GM21360 (cell line): ENCODE data around the gene CCSER2.
"Not testable (repeated sequence)": the region's sequence is repeated elsewhere in the genome, so short reads cannot be mapped to it uniquely, and the experiment has no call there.

Experiments
- ATAC-seq: cut with Tn5 transposase; IDR thresholded peaks from one replicate; pipeline ENCODE4 v1.9.1; 2021; ENCODE audit warnings: mild to moderate bottlenecking, moderate library complexity; ENCODE audit not compliant: unreplicated experiment

The CCSER2 gene

DNA sequence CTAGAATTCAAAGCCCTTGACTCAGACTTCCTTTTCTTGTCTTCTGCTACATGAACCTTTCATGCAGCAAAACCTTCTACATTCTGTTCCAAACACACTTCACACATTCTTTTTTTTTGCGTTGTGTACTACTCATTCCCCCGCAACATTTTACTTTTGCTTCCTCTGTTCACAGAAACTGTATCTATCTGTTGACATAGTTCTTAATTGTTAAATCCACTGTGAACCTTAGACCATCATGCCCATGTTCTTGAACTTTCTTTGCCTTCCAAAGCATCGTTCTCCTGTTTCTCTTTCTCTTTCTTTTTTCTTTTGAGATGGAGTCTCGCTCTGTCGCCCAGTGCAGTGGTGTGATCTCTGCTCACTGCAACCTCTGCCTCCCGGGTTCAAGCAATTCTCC is 14.2 kb downstream of the CCSER2 start:
- peak; percentile 65 for ATAC-seq

DNA sequence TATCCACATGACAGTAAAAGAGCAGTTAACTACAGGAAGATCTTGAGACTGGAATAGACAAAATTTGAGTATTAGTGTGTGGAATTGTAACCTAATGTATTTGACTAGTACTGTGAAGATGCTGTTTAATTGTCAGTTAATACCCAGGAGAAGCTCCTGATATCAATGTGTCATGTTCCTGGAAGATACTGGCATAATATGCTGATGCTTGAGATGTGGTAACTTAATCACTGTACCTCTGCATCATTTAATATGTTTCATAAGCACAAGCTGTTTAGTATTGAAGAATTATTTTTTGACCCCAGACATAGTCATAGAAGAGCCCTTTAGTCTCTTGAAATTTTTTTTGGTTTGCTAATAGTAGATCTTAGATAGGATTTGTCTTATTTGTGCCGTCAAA is 15.4 kb downstream of the CCSER2 start:
- no peak for ATAC-seq

DNA sequence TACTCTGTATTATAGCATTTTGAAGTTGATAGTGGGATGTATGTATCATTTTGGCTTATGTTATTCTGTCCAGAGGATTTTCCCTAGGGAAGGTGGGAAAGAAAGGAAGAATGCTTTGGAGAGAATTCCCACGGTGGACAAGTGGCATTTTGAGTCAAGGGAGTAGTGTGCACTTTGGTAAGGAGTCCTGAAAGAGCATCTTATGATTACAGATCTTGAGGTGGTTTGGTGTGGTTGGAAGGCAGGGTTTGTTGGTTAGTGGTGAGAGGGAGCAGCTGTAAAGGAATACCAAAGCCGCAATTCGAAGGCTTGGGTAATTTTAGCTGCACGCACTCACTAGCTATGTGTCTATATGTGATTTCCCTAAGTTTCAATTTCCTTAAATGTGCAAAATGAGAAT is 16.1 kb downstream of the CCSER2 start:
- ATAC-seq, result no peak

DNA sequence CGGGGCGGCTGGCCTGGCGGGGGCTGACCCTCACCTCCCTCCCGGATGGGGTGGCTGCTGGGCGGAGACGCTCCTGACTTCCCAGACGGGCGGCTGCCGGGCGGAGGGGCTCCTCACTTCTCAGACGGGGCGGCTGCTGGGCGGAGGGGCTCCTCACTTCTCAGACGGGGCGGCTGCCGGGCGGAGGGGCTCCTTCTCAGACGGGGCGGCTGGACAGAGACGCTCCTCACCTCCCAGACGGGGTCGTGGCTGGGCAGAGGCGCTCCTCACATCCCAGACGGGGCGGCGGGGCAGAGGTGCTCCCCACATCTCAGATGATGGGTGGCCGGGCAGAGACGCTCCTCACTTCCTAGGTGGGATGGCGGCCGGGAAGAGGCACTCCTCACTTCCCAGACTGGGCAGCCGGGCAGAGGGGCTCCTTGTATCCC is 19.2 kb downstream of the CCSER2 start:
- not testable (repeated sequence) for ATAC-seq

DNA sequence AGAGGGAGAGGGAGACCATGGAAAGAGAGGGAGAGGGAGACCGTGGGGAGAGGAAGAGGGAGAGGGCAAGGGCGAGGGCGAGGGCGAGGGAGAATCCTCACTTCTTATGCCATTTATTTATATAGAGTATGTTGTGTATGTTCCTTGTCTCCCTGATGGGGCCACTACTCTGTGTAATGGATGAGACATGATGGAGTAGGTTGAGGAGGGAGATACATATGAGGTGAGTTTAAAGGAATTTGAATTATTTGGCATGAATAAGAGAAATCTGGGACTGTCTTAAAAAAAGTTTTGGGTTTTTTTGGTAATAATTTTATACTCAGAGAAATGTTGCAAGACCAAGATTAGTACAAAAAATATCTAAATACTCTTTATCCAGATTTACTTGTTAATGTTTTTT is 20.1 kb downstream of the CCSER2 start:
- ATAC-seq, result no peak

DNA sequence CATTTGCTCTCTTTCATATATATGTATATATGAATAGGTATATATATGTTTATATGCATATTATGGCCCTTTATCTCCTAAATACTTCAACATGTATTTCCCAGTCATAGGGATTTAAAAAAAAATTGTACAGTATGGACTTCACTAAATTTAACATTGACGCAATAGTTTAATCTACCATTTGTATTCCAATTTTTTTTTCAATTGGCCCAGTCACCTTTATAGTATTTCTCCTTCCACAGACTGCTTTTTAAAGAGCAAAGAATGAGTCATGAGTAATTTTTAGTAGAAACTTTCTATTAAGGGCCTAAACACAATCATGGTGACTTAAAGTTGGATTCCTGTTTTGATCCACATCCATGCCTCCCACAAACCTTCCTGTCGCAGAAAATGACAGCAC is 20.5 kb downstream of the CCSER2 start:
- ATAC-seq, result no peak

DNA sequence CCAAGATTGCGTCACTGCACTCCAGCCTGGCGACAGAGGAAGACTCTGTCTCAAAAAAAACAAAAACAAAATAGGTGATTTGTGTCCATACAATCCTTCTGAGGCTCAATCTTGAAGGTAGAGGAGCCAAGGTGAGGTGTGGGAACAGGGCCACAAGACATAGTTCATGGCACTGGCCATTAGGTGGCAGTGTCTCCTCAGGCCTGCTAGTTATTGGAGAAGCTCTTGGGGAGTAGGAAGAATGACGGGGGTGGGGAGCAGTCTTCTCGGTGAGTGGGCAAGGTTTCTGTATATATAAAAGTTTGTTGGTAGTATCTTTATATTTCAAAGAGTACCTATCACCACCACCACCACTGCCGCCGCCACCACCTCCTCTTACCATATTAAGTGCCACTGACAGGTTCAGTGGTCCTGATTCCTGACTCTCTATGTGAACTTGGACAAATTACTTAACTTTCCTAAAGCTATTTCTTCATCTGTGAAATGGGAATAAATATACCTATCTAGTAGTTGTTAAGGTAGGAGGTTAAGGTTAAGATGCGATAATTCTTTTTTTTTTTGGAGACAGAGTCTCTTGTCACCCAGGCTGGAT is 24.0 kb downstream of the CCSER2 start:
- peak; percentile 98 for ATAC-seq

DNA sequence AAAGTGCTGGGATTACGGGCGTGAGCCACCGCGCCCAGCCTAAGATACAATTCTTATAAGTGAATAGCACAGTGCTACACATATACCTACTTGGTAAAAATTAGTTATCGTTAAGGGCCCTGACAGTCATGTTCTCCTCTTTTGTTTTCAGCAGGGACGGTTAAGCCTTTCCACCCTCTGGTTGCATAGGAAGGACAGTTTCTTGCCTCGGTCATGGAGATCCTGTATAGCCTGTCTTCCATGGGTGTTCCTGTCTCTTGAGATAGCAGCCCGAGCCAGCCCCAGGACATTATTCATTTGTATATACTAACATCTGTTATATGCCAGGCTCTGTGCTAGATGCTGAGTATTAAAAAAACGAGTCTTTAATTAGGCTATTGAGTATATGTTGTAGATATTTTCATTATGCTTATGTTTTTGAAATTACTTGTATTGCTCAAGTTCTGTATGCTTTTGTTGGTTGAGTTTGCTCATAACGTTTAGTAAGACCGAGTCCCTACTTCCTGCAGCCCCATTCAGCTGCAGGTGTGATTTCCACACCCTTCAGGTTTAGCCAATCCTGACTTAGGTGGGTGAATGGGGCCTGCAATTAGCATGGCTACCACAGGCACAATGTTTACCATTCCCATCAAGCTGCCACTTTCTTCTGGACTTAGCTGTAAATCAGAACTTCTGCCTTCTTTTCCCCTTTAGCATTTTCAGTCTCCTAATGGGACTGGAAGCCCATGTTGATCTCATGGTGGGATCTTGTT is 24.8 kb downstream of the CCSER2 start:
- ATAC-seq, result no peak

DNA sequence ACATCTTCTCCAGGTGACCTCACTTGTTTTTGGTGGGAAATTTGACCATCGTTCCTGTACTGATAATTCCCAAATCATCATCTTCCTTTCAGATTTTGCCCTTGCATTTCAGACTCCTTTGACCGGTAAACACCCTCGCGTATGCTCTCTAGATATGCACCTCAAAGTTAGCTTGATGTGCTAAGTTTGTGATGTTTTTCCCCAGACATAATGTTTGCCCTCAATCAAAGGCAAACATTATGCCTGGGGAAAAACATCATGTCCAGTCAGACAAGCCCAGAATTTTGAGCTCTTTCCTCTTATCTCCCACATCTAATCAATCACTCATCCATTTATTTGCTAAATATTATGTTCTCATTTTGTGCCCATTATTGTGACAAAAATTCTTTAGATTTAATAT is 26.2 kb downstream of the CCSER2 start:
- ATAC-seq, result no peak

DNA sequence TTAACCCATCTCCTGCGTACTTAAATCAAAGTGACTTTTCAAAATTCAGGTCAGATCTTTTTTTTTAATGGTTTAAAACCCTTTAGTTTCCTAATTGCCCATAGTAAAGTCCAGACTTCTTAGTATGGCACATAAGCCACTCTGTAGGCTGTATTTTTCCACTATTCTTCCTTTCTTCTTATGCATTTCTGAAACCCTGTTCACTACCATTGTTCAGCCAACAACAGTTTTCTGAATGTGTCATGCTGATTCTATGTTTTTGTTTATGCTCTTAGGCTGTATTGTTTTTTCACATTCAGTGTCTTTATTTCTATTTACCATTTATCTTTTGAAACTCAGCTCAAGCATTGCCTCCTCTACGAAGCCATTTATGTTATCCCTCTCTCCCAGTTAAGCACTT is 26.7 kb downstream of the CCSER2 start:
- ATAC-seq, result no peak

DNA sequence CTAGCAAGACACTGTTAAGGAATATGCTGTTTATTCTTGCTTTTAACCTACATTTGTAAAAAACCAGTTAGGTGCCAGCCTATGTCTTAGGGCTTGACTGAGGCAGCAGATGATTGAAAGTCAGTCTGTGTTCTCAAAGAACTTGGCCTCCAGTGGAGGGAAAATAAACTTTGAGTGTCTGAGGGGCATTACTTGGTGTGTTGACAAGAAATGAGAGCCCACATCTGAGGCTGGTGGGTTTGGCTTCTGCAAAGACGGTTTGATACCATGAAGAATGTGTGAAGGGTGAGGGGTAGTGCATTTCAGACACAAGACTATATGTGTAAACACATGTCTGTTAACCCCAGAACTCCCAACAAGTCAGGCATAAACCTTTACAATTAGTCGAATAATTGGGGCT is 28.5 kb downstream of the CCSER2 start:
- ATAC-seq, result no peak

DNA sequence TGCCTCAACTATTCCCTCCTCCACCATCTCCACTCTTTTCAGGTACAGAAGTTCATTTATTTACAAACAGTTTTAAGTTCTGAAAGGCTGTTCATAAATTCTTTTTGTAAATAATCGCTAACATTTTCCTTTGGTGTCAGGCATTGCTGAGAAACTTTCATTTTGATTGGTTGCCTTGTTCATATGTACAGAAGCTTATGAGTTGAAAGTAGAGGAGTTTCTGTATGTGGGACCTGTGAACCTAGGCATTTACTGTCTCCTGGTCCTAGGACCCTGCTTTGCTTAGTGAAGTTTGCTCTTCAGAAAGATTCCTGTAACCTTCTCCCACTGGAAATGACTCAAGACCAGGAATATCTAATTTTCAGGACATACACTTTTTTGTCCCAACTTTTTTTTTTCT is 30.4 kb downstream of the CCSER2 start:
- no peak for ATAC-seq

DNA sequence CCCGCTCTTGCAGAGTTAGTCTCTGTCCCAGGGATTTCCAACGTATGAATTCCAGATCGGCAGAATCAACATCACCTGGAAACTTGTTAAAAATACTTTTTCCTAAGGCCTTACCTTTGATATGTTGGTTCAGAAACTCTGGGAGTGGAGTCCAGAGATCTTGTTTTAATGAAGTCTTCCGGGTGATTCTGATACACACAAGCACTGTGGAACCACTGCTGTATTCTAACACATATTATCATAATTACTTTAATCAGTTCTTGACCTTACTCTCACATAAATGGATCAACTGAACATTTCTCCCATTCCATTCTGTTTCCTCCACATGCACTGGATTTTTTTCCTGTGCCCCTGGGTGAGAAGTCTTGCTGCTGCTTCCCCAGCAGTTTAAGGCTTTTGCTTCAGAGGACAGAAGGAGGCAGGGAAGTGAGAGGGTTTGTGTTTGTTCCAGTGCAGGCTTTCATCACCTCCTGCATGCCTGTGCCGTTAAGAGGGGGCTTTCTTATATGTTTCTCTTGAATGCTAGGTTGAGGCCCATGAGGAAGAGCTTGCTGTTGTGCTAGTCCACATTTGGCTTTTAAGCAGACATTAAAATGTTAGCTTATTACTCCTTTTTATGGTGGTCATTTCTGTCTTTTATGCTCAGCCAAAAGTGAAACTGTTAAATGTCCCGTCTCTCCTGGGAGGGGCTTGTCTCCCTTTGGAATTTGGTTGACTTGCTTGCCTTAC is 32.4 kb downstream of the CCSER2 start:
- no peak for ATAC-seq

DNA sequence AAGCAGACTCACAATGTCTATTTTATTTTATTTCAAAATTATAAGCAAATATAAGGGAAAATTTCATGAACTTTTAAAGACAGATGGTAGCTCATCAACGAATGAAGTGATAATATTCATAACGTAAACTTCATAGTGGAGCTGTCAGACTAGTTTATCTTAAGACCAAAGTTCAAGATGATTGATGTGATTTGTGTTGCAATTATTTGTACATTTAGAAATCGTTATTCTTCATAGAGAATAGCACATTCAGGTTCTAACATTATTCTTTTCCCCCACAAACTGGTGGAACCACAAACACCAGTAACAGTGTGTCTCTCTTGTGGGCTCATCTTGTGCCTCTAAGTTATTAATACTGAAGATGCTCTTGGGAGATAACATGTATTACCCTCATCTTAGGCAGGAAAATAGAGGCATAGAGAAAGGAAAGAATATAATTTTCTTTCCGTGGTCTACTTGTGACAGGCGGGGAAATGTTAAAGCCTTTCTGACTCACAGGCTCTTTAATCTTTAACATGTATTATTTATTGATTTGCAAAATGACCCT is 37.0 kb downstream of the CCSER2 start:
- no peak for ATAC-seq

DNA sequence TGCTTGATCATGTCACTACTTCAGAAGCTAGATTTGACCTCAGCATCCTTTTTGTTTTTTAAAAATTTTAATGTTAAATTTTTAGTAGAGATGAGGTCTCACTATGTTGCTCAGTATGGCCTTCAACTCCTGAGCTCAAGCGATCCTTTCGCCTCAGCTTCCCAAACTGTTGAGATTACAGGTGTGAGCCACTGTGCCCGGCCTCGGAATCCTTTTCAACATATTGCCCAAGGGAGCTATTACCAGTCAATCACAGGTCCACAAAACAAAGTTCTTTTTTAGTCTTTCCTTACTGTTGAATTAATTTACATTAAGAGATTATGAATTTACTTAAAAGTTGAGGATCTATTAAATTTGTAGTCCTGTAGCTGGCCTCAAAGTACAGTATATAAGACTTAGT is 37.7 kb downstream of the CCSER2 start:
- ATAC-seq, result no peak

DNA sequence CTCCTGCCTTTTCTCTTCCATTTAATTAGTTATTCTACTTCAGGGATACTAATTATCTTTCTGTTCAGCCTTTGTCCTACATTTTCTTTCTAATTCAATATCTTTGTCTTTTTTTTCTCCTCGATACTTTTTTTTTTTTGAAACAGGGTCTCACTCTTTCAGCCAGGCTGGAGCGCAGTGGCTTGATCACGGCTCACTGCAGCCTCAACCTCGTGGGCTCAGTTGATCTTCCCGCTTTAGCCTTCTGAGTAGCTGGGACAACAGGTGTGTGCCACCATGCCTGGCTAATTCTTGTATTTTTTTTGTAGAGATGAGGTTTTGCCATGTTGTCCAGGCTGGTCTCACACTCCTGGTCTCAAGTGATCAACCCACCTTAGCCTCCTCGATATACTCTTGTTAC is 38.9 kb downstream of the CCSER2 start:
- ATAC-seq, result no peak

DNA sequence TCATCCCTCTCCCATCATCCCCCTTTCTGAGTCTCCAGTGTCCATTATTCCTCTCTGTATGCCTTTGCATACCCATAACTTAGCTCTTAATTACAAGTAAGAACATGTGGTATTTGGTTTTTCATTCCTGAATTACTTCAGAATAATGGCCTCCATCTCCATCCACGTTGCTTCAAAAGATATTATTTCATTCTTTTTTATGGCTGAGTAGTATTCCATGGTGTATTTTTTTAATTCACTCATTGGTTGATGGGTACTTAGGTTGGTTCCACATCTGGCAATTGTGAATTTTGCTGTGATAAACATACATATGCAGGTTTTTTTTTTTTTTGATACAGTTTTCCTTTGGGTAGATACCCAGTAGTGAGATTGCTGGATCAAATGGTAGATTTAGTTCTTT is 40.4 kb downstream of the CCSER2 start:
- ATAC-seq, result no peak

DNA sequence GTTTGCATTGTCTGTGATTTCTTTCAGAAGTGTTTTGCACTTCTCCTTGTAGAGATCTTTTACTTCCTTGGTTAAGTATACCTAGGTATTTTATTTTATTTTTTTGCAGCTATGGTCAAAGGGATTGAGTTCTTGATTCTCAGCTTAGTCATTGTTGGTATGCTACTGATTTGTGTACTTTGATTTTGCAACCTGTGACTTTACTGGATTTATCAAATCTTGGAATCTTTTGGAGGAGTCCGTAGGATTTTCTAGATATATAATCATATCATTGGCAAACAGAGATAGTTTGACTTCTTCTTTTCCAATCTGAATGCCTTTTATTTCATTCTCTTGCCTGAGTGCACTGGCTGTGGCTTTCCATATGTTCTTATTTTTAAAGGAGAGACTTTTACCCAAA is 41.9 kb downstream of the CCSER2 start:
- ATAC-seq, result no peak

DNA sequence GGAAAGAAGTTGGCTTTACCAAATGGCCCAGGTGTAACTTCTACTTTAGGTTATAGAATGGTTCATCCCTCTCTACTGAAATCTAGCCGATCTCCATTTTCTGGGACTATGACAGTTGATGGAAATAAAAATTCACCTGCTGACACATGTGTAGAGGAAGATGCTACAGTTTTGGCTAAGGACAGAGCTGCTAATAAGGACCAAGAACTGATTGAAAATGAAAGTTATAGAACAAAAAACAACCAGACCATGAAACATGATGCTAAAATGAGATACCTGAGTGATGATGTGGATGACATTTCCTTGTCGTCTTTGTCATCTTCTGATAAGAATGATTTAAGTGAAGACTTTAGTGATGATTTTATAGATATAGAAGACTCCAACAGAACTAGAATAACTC is 43.6 kb downstream of the CCSER2 start:
- no peak for ATAC-seq

DNA sequence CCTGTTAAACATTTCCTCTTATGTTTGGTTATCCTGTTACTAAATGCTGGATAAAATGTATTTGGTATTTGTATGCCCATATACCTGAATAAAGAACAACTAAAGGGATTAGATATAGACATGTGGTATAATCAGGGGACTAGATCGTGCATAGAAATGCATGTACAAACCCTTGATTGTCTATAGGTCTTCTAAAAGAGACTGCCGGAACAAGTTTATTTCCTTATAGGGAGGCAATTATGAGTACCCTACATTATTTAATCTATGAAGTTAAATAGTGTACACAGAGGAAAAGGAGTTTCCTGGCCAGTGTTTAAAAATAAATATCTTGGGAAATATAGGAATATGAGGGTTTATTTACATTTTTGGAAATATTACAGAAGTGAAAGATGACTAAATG is 44.6 kb downstream of the CCSER2 start:
- no peak for ATAC-seq

DNA sequence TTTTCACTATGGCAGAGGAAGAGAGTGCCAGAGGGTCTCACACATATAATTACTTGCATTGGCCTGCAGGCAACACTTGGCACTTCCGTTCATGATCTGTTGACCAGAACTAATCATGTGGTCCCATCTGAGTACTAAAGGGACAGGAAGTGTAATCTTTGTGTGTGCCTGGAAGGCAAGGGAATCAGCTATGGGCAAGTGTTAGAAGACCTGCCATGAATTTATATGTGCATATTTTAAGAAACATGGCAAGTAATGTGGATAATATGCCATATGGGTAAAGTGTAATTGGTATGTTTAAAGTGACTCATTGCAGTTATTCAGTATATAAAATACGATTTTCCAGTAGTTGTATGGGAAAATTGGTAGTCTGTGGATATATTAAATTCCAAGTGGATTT is 46.1 kb downstream of the CCSER2 start:
- ATAC-seq, result no peak

DNA sequence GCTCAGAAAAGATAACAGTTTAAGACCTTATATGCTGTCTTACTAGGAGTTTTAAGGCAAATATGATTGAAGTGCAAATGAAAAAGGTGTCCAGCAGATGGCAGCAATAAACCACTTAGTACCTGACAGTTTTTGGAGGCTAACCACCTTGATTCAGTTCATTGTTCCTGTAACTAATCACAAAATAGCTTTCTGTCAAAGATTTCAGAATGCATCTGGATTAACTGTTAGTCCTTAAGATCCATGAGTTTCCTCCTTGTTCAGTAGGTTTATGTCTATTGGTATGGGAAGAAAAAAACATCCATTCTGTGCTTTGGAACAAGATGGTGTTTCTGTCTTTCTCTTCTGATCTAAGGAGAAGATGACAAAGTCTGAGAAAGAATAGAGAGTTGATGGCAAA is 46.6 kb downstream of the CCSER2 start:
- peak; percentile 62 for ATAC-seq
